GM21723 (cell line): ENCODE measurements around the gene CALM3.
"Not testable (repeated sequence)": the region's sequence is repeated elsewhere in the genome, so short reads cannot be mapped to it uniquely, and the experiment has no call there.

ENCODE experiments used
- ATAC-seq: cut with Tn5 transposase; IDR thresholded peaks from one replicate; pipeline ENCODE4 v1.9.1; 2021; ENCODE audit warnings: mild to moderate bottlenecking, moderate library complexity; ENCODE audit not compliant: unreplicated experiment

CALM3 gene

DNA sequence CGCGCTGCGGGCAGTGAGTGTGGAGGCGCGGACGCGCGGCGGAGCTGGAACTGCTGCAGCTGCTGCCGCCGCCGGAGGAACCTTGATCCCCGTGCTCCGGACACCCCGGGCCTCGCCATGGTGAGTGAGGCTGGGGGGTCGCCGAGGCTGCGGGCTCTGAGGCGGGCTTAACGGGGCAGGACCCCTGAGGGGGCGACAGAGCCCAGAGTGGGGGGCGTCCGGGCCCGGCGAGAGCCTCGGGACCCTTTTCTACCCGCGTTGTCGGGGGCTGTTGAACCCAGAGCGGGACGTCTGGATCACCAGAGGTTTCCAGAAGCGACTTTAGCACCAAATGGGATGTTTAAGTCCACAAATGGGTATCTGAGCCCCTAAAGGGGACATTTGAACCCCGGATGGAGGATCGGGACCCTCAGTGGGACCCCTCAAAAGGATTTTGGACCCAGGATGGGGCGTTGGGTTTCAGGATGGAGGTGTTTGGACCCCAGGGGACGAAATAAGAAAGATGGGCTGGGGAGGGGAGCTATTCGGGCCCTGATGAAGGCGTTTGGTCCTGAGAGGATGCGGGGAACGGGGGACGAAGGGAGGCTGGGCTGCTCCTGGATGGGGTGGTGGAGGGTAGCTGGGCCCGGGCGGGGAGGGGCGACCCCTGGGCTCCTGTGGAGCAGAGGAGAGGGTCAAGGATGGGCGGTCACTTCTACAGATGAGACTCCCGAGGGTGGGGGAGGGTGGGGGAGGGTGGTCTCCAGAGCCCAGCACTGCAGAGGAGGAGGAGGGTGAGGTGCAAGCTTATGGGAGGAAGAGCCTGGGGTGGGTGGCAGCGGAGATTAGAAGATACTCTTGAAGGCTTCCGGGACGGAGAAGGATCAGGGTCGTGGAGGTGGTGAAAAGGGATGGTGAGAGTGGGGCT lies at the start of gene CALM3:
Gene CALM3 (plus strand): TSS at position 13 of the 907 bp plus-strand sequence. CDS start 105 bp downstream, at position 118.
- no peak for ATAC-seq

DNA sequence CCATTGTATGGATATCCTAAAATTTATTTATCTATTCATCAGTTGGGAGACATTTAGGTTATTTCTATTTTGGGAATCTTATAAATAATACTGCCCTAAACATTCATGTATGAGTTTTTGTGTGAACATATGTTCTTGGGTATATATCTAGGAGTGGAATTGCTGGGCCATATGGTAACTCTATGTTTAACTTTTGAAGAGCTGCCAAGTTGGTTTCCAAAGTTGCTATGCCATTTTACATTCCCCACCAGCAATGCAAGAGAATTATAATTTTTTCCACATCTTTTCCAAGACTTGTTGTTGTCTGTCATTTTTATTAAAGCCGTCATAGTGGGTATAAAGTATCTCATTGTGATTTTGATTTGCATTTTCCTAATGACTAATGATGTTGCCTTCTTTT lies 48.2 kb upstream of the CALM3 start:
- no peak for ATAC-seq

DNA sequence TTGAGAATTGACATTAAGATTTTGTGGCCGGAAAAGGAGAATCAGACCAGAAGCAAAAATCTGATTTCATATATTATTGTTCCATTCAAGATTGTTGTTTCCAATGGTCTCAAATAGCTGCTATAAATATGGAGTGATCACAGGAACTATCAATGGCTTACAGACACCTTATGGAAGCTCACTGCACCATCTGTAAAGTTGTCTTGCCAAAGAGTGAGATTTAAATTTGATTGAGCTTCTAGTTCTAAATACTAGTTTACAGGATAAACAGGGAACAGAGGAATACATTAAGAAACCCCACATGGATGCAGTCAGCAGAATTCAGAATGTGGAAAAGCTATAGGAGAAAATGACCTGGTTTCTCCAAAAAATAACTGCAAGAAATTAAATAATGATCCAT lies 47.0 kb upstream of the CALM3 start:
- no peak for ATAC-seq

DNA sequence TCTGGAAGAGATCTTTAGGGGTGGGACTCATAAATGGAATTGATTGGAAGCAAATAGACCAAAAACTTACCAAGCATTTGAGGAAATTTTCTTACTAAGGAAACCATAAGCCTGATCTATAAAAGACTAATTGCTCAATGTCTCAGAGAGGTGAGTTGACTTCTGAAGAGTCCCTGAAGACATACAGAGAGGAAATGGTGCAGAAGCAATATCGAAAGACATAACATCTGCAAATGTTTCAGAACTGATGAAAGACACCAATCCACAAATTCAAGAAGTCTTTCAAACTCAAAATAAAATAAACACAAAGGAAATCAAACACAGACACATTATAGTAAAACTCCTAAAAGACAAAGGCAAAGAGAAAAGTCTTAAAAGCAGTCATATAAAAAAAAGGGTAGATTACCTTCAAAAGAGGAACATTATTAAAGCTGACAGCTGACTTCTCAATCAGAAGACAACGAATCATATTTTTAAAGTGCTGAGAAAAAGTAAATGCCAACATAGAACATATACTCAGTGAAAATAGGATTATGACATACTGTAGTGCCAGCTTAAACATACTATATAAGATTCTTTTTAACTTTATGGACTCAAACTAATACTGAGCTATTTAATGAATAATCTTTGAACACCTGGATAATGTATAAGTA lies 45.4 kb upstream of the CALM3 start:
- no peak for ATAC-seq

DNA sequence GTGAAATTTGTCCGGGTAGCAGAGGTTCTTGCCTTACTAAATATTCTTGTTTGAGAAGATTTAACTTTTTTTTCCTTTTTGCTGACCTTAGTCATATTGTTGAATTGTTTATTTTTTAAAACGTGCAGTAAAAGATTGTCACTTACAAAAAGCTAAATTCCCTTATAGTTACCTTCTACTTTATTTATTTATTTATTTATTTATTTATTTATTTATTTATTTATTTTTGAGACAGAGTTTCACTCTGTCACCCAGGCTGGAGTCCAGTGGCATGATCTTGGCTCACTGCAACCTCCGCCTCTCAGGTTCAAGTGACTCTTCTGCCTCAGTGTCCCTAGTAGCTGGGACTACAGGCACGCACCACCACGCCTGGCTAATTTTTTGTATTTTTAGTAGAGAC lies 44.7 kb upstream of the CALM3 start:
- ATAC-seq, result not testable (repeated sequence)

DNA sequence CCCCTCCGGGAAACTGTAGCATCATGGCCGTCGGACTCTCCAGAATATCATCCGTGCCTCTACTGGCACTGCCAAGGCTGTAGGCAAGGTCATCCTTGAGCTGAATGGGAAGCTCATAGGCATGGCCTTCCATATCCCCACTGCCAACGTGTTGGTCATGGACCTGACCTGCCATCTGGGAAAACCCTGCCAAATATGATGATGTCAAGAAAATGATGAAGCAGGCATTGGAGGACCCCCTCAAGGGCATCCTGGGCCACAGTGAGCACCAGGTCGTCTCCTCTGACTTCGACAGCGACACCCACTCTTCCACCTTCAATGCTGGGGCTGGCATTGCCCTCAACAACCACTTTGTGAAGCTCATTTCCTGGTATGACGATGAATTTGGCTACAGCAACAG lies 41.9 kb upstream of the CALM3 start:
- ATAC-seq, result no peak

DNA sequence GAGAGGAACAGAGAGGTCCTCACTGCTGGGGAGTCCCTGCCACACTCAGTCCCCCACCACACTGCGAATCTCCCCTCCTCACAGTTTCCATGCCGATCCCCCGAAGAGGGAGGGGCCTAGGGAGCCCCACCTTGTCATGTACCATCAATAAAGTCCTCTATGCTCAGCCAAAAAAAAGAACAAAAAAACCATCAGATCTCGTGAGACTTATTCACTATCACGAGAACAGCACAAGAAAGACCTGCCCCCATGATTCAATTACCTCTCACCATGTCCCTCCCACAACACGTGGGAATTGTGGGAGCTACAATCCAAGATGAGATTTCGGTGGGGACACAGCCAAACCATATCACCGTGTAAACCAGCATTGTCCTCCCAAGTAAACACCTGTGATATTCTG lies 41.5 kb upstream of the CALM3 start:
- not testable (repeated sequence) for ATAC-seq

DNA sequence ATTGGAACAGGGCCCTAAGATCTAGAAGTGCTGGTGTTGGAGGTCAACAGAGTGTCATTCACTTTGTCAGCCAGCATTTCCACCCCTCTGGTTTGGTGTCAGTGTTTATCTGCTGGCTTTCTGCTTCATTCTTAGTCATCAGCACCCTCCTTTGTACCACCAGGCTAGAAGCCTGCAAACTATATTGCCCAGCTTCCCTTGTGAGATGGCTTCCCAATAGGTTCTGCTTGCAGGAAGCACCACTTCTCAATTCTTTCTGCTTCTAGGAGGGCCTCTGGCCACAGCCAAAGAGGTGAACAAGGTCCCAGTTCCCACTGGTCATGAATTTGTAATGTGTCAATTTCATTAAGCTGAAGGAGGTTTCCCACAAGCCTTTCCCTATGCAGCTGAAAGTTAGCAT lies 36.4 kb upstream of the CALM3 start:
- ATAC-seq, result no peak

DNA sequence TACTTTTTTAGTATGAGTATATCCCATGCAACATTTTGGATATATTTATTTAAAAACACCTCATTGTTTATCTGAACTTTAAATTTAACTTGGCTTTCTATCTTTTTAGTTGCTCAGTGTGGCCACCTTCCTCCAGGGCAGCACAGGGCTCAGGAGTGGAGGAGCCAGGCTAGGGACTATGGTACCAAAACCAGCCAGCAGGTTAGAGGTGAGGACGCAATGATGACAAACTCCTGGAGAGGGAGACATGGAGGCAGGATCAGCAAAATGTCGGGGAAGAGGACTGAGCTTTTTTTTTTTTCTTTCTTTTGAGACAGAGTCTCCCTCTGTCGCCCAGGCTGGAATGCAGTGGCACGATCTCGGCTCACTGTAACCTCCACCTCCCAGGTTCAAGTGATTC lies 29.6 kb upstream of the CALM3 start:
- no peak for ATAC-seq

DNA sequence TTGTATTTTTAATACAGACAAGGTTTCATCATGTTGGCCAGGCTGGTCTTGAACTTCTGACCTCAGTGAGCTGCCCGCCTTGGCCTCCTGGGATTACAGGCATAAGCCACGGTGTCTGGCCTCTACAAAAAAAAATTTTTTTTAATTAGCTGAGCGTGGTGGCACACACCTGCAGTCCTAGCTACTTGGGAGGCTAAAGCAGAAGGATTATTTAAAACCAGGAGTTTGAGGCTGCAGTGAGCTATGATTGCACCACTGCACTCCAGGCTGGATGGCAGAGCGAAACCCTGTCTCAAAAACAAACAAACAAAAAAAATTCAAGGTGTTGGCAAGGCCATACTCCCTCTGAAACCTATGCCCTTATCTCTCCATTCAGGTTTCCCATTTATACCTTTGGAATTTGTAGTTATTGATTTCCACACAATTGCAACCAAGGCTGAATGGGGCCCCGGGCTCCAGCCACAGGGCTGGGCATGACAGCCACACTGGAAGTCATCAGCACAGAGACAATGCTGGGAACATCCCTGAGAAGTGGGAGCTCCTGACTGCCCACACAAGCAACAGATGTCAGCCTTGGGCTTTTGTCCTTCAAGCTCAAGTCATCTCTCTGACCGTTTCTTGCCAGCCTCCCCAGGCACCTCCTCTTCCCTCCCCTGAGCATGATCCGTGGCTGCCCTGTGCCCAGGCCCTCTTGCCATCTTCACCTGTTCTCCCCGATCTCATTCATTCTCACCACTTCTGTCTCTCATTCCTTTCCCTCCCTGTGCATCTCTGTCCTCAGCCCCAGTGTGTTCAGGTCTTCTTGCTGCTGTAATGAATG lies 27.2 kb upstream of the CALM3 start:
- no peak for ATAC-seq

DNA sequence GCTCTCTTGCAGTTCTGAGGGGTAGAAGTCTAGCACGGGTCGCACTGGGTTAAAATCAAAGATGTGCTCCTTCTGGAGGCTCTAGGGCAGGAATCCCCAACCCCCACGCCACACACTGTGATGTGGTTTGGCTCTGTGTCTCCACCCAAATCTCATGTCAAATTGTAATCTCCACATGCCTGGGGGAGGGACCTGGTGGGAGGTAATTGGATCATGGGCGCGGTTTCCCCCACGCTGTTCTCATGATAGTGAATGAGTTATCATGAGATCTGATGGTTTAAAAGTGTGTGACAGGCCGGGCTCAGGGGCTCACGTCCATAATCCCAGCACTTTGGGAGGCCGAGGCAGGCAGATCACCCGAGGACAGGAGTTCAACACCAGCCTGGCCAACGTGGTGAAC lies 26.6 kb upstream of the CALM3 start:
- ATAC-seq, result no peak

DNA sequence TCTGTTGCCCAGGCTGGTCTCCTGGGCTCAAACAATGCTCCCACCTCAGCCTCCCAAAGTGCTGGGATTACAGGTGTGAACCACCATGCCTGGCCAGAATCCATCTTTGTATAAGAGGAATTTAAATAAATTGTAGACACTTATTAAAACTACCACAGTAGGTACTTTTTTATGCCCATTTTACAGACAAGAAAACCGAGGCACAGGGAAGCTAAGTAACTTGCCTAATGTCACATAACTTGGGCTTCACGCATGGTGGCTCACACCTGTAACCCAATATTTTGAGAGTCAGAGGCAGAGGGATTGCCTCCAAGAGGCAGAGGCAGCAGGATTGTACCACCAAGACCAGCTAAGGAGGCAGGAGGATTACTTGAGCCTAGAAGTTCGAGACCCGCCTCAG lies 22.7 kb upstream of the CALM3 start:
- ATAC-seq, result no peak

DNA sequence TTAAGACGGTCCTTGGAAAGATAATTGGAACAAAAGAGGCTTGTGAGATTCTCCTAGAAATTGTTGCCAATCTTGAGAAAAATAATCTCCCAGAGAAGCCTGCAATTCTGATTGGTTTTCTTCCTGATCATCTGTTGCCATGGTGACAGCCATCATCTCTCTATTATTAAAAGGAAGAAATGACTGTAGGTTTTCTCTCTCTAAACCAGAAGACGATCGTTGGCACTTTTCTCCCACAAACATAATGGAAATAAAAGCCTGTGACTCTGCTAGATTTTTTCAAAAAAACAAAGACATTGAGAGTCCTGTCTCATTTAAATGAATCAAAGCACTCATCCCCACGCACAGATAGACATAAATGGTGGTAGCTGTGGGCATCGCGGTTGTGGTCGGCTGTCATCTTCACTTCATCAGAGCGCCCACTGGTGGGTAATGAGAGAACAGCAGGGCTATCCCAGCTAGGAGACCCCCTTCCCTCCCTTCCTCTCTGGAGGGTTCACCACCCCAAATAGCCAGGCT lies 21.7 kb upstream of the CALM3 start:
- no peak for ATAC-seq

DNA sequence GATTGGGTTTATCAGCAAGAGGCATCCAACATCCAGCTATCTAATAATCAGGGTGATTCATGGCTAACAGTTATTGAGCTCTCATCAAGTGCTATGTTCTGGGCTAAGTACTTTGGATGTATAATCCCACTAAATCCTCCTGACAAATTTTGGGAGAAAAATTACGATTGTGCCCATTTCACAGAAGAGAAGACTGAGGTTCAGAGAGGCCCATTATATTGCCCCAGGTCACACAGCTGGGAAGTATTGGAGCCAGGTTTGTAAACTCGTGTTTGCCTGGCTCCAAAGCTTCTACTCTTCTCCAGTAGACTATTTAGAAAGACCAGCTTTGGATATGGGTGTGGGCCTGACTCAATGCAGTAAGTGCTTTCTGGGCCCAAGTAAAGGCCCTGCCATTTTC lies 20.9 kb upstream of the CALM3 start:
- ATAC-seq, result no peak

DNA sequence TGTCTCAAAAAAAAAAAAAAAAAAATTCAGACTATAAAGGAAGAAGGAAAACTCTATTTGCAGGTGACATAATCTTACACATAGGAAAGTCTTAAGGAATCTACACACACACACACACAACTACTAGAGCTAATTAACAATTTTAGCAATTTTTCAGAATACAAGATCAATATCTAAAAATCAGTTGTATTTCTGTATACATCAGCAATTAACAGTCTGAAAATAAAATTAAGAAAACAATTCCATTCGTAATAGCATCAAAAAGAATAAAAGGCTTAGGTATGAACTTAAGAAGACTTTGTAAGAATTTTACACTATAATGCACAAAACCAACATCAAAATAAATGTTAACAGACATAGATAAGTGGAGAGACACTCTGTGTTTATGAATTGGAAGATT lies 15.6 kb upstream of the CALM3 start:
- ATAC-seq, result no peak

DNA sequence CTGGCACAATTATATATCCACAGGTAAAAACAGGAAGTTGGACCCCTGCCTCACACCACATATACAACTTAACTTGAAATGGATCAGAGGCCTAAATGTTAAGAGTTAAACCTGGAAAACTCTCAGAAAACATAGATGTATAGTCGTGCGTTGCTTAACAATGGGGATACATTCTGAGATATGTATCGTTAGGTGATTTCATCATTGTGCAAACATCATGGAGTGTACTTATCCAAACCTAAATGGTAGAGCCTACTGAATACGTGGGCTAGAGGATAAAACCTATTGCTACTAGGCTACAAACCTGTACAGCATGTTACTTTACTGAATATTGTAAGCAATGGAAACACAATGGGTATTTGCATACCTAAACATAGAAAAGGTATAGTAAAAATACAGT lies 14.8 kb upstream of the CALM3 start:
- no peak for ATAC-seq

DNA sequence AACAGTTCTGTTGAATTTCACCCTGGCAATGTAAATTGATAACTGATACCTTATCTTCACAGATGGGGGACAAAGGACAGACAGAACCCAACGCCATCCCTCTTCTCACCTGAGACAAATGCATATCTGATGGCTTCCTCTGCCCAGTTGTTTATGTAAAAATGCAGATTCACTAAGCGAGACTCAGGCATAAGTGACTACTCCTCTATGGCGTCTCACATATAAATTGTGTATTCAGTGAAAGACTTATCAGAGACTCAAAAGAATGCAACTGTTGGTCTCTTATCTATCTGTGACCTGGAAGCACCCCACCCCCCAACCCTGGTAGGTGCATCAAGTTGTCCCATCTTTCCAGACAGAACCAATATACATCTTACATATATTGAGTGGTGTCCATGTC lies 13.3 kb upstream of the CALM3 start:
- ATAC-seq, result no peak

DNA sequence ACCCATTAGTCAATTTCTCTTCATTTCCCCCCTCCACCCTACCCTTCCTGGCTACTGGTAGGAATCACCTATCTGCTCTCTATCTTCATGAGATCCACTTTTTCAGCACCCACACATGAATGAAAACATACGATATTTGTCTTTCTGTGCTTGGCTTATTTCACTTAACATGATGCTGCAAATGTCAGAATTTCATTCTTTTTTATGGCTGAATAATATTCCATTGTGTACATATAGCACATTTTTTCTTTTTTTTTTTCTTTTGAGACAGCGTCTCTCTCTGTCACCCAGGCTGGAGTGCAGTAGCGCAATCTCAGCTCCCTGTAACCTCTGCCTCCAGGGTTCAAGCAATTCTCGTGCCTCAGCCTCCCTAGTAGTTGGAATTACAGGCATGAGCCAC lies 9.9 kb upstream of the CALM3 start:
- no peak for ATAC-seq

DNA sequence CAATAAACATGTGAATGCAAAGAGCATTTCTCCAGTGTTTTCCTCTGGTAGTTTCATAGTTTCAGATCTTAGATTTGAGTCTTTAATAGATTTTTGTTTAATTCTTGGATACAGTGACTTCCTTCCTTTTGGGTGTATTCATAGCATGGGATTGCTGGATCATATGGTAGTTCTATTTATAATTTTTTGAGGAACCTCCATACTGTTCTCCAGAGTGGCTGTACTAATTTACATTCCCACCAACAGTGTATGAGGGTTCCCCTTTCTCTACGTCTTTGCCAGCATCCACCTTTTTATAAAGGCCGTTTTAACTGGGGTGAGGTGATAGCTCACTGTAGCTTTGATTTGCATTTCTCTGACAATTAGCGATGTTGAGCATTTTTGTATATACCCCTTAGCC lies 9.3 kb upstream of the CALM3 start:
- no peak for ATAC-seq

DNA sequence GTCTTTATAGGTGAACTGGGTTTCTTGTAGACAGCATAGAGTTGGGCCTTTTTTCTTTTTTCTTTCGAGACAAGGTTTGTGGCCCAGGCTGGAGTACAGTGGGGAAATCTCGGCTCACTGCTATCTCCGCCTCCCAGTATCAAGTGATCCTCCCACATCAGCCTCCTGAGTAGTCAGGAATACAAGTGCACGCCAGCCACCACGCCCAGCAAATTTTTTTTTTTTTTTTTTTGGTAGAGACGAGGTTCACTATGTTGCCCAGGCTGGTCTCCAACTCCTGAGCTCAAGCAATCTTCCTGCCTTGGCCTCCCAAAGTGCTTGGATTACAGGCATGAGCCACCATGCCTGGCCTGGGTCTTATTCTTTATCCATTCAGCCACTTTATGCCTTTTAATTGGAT lies 5.1 kb upstream of the CALM3 start:
- no peak for ATAC-seq

DNA sequence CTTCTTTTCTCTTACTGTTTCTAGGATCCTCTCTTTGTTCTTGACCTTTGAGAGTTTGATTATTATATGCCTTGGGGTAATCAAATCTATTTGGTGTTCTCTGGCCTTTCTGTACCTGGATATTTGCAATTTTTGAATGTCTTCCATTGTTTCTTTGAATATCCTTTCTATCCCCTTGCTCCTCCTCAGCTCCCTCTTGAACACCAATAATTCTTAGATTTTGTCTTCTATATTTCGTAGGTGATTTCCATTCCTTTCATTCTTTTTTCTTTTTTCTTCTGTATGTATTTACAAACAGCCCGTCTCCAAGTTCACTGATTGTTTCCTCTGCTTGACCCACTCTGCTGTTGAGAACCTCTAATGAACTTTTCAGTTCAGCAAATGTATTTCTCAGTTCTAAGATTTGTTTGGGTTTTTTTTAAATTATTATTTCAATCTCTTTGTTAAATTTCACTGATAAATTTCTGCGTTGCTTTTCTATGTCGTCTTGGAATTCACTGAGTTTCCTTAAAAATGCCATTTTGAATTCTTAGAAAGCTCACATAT lies 2.7 kb upstream of the CALM3 start:
- no peak for ATAC-seq
